HG02759 (cell line): ENCODE results near the gene NHLRC4.
A peak's percentile ranks its signal among the peaks of the same experiment; 100 is the strongest.

Source experiments
- ATAC-seq: cut with Tn5 transposase; IDR thresholded peaks from one replicate; pipeline ENCODE4 v1.9.1; 2021; ENCODE audit warnings: mild to moderate bottlenecking, moderate library complexity; ENCODE audit not compliant: unreplicated experiment

NHLRC4 gene

DNA sequence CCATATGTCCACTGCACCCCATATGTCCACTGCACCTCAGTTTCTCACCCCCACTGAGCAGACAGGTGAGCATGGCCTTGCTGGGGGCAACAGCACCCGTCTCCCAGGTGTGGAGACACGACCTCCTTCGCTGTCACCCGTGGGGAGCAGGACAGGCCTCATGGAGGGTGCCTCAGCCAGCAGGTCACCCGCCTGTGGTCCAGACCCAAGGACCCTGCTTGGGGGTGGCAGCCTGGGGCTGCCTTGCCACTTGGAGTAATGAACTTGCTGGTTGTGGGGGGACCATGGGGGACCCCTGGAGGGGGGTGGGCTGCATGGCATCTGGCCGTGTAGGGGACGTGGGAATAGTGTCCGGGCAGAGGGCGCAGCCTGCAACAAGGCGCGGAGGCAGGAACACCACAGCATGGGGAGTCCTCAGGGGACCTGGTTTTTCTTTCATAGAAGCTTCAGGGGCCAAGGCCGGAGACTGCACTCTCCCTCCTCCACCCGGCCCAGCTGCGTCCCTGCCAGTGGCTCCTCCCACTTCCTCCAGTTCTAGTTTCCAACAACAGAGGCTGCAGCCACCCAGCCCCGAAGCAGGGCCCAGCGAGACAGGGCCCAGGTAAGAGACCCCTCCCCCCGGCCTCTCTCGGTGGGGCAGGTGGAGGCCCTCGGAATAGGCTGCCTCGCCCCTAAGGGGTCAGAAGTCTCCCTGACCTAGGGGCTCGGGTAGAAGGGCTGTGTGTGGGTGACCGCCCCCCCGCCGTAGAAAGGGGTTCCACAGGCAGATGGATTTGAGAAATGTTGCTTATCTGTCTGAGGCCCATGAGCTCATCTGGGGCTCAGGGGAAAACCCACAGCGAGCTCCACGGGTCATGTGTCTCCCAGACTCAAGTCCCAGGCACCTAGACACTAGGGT, at the start of gene NHLRC4:
Gene NHLRC4 (plus strand): TSS at position 531 of the 898 bp plus-strand sequence. CDS start 1,043 bp downstream, outside the sequence.
- ATAC-seq, result peak; percentile 39

DNA sequence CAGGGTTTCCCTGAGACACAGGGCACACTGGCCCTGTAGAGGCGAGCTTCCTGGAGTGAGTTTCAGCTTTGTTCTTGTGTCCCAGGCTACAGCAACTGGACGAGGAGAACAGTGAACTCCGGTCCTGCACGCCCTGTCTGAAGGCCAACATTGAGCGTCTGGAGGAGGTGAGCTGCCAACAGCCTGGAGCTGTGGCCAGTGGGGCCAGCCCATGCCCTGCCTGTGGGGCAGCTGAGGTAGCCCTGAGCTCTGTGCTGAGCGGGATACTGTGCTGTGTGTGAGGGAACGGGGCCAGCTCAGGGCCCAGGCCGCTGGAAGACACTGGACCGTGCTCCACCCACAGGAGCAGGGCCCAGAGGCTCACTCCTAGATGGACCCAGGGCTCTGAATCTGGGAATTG, 47.9 kb upstream of the NHLRC4 start:
- no peak for ATAC-seq

DNA sequence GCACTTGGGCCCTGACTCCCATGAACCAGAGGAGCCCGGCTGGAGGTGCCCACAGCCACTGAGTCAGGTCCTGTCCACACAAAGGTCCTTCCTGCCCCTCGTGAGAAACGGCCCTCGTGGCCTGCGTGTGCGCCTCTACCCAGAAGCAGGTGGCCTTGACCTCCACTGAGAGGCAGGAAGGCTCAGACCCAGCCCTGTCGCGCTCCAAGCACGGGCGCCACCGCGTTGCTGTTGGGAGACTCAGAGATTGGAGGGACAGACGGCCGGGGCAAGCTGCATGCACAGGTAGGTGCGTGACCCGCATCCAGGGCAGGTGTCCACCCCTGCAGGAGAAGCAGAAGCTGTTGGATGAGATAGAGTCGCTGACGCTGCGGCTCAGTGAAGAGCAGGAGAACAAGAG, 47.4 kb upstream of the NHLRC4 start:
- no peak for ATAC-seq

DNA sequence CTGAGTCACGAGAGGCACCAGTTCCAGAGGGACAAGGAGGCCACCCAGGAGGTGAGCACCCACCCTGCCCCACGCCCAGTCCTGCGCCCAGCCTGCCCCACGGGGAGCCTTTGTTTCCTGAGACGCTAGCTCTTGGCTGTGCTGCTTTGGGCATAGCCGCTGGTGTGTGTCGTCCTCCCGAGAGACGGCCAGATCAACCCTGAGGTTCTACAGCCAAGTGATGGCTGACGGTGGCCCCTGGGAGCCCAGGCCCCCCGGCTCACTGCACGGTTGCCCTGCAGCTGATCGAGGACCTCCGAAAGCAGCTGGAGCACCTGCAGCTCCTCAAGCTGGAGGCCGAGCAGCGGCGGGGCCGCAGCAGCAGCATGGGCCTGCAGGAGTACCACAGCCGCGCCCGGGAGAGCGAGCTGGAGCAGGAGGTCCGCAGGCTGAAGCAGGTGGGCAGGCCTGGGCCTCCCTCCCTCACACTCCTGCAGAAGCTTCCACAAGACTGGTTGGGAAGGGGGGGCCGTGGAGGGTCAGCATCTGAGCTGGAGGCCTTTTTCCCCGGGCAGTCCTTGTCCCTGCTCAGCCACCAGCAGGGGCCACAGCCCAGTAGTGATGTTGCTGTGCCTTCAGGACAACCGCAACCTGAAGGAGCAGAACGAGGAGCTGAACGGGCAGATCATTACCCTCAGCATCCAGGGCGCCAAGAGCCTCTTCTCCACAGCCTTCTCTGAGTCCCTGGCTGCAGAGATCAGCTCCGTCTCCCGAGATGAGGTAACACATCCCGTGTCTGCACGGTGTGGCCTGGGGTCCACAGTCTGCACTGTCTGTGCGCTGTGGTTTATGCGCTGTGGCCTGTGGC, 46.7 kb upstream of the NHLRC4 start:
- ATAC-seq, result no peak

DNA sequence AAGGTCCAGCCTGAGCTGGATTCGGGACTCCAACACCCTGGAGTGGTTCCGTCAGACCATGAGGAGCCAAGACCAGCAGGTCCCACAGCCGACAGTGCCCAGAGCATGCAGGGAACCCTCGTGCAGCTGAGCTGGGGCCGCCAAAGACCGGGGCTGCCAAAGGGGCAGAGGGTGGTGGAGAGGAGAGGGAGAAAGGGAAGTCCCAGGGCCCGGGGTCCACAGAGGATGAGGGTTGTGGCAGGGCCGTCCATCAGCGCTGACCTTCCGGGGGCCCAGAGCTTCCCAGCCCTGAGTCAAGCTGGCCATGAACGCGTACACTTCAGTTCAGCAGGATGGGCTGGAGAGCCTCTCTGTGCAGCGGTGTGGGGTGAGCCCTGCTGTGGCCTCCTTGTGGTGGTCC, 46.0 kb upstream of the NHLRC4 start:
- no peak for ATAC-seq

DNA sequence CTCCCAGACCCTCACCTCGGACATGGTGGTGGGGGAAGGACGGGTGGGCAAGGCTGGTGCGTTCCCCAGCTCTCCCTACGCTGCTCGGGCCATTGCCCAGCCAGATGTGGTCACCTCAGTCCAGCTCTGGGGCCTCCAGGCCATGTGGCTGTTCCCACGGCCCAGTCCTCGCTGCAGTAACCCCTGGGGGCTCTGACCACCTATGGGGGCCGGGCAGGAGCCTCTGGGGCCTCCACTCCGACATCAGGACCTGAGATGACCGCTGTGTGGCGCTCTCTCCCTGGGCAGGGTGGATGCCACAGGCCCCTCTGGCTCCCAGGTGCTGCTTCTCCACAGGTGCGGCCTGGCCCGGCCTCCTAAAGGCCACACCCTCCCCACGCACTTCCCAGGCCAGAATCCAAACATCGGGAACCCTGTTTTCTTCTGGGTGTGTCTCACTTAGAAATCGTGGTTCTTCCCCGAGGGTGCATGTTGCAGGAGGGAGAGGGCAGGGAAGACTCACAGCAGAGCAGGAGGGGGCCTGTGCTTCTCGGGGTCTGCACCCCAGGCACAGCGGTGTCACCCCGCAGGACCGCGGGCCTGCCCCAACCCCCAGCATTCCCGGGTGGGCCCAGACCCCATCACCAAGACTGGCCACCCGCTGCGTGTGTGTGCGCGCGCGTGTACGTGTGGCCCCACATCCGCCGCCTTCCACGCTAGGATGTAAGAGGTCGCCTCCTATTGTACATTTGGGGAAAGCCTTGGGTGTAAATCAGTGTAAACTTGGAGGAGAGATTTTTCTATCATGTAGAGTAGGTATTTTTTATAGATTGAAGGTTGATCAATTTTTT, 45.2 kb upstream of the NHLRC4 start:
- ATAC-seq, result no peak

GRCh38 chr16:522320-523096, 44.3 kb upstream of the NHLRC4 start:
- ATAC-seq, result no peak

DNA sequence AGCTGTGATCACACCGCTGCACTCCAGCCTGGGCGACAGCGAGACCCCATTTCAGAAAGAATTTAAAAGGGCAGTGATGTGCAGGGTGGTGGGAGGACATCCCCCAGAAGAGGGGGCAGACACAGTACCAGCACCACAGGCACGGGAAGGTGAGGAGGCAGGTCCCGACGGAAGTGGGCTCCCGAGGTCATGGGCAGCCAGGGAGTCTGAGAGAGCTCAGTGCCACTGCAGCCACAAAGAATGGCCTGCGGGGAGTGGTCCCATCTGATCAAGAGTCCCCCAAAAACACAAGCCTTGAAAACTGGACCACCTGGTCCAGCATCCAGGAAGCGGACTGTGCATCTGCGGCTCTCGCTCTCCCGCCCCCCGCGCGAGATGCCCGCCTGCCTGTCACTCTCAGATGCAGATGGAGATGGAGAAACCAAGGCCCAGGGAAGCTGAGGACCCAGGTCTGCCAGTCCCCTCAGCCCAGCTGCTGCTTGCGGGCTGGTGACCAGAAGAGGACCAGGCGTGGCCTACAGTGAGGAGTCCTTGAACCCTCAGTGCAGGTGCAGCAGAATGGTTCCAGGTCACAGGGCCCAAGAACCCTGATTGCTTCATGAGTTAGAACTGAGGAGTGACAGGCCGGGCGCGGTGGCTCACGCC, 43.6 kb upstream of the NHLRC4 start:
- no peak for ATAC-seq

DNA sequence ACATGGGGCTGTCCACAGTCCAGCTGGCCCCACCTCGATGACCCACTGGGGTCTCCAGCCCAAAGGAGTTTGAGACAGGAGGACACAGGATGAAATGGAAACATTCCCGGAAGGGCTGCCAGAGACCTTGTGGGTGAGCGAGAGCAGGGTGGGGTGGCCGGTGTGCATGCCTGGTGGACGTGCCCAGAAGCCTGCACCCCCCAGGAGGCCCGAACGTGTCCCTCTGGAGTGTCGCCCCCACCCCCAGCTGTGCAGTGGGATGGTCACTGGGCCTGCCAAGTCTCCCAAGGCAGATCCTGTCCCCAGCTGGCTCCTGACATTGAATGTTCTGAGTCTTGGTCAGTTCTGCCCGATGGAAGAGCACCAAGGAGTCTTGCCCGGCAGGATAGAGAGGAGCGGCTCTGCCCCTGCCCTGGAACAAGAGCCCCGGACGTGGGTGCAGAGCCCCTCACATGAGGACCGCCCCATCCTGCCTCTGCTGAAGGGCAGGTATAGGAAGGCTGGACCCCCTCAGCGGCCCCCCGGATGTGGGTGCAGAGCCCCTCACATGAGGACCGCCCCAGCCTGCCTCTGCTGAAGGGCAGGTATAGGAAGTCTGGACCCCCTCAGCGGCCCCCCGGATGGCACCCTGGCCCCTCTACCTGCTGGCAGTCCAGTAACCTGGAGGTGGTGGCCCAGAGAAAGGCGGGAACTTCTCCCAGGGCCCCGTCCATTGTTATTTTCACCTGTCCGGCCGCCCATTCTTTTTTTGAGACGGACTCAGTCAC, 42.3 kb upstream of the NHLRC4 start:
- ATAC-seq, result no peak

DNA sequence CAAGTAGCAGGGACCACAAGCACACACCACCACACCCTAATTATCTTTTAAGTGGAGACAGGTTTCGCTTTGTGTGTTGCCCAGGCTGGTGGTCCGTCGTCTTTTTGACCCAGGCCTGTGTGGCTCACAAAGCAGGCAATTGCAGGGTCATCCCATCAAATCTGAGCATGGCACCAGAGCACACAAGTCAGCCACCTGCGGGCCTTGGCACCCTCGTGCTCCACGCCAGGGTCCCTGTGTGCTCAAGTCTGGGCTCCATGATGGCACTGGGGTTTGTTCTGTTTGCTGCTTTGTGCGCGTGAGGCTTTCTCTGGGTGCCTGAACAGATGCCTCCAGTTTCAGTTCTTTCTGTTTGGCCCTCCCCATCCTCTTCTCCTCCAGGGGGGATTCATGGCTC, 41.7 kb upstream of the NHLRC4 start:
- ATAC-seq, result no peak

- ATAC-seq, result no peak
These were observed 41.2 kb upstream of the NHLRC4 start for GRCh38 chr16:525520-526180.

- no peak for ATAC-seq
These were observed 40.4 kb upstream of the NHLRC4 start for GRCh38 chr16:526181-527014.

- peak; percentile 74 for ATAC-seq
These were observed 39.5 kb upstream of the NHLRC4 start, which contains the start of gene CAPN15 for GRCh38 chr16:527015-527903. CAPN15 (plus strand) TSS chr16:527712; CDS start chr16:546839, 19,127 bp downstream.

DNA sequence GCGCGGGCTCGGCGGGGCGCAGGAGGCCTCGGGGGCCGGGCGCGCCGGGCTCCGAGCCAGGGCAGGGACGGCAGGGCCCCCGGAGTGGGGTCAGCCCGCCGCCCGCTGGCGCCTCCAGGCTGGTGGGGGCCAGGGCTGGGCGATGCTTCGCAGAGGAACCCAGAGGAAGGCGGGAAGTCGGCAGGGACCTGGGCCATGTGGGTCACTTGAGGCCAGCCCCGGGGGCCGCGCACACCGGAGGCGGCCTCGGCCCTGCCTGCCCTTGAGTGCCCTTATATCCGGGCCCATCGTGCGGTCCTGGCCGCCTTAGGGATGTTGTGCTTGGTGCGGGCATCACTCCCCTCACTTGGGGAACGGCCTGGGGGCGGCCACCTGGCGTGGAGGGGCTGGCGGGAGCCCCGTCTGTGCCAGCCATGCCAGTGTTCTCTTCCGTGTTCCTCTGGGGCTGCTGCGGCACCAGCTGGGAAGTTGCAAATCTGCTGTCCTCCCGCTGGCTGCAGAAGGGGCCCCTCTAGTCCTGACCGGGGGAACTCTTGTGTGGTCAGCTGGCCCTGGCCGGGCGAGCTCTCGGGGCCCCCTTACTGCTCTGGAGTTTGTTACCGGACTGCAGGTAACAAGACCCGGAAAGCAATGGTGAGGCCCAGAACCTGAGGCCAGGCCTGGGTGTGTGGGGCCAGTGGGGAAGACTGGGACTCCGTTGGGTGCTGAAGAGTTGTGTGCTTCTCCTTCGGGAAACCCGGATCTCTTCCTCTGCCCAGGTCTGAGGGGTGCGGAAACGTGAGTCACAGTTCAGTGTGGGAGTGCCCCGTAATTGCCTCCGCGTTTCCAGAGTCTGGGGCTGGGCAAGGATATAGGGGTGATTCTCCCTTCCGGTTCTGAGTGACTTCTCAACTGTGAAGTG, 38.4 kb upstream of the NHLRC4 start:
- ATAC-seq, result peak; percentile 10

GRCh38 chr16:529012-529575, 37.7 kb upstream of the NHLRC4 start:
- no peak for ATAC-seq
